GM10266 (cell line): Measurements from ENCODE around the gene METRNL.
"Not testable (repeated sequence)": the region's sequence is repeated elsewhere in the genome, so short reads cannot be mapped to it uniquely, and the experiment has no call there.

ENCODE experiments used
- DNase-seq: peaks from one replicate; pipeline ENCODE4 v3.0.0; 2012; ENCODE audit errors: extremely low spot score
- CTCF ChIP-seq: IDR thresholded peaks from 2 replicates; pipeline ENCODE4 v1.5.1; 2012; ENCODE audit warnings: mild to moderate bottlenecking, low read depth; ENCODE audit not compliant: control insufficient read depth, insufficient read depth; ENCODE audit errors: missing control alignments

METRNL gene

GRCh38 chr17:83065660-83066542, 13.5 kb upstream of the METRNL start:
- no peak for DNase-seq
- no peak for TF ChIP-seq CTCF

- DNase-seq = not testable (repeated sequence)
These were observed 12.9 kb upstream of the METRNL start for GRCh38 chr17:83066543-83066890.

GRCh38 chr17:83067071-83067717, 12.2 kb upstream of the METRNL start:
- no peak for TF ChIP-seq CTCF
- DNase-seq = peak; percentile 27

DNA sequence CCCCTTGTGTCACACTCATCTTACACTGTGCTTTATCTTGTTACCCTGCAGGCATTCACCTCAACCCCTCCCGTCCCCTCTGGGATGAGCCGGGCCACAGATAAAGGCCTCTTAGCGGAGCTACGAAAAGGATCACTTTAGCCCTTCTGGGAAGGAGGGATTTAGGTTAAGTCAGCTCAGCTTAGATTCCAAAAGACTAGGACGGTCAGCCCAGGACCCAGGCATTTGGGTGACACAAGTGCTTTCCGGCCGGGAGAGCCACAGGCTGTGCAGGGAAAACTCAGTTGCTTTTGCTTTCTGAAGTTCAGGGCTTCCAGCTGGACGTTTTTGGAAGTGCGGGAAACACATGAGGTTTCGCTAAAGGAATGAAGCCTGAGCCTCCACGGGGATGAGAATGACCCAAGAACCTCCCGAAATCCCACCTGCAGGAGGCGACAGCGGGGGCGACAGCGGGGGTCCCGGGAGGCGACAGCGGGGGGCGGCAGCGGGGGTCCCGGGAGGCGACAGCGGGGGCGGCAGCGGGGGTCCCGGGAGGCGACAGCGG, 11.6 kb upstream of the METRNL start:
- no peak for TF ChIP-seq CTCF
- peak; percentile 27 for DNase-seq

GRCh38 chr17:83068641-83069570, 10.5 kb upstream of the METRNL start:
- no peak for TF ChIP-seq CTCF
- DNase-seq = no peak

DNA sequence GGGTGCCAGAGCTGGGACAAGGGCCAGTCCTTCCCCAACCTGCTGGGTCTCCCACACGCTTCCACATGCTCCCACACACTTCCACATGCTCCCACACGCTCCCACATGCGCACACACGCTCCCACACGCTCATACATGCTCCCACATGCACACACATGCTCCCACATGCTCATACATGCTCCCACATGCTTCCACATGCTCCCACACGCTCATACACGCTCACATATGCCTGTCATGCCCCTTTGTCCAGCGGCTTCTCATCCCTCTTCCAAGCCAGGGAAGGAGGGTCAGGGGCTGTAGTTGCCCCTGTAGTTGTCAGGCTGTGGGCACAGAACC, 9.9 kb upstream of the METRNL start:
- no peak for DNase-seq
- no peak for TF ChIP-seq CTCF
